ENCODE data around the gene CTCF. TPM values are rescaled to one million over a fixed set of nuclear protein-coding genes. Genes with fewer than 3 reads are reported as not detected.

CTCF gene
- total and polyA plus RNA-seq, 12 donors = 11.9 to 31.0 (median 23.8) TPM

- Histone ChIP-seq H3K36me3 (peaks cover 0 to 21% (median 0%) of the 10 kb centered on the region in 9 donors), H3K27me3 (no peaks in the 10 kb centered on the region), H3K4me3 (no peak overlapping the region), H3K27ac (no peak overlapping the region), H3K9me3 (no peaks in the 10 kb centered on the region), H3K4me1 (peaks cover 0 to 24% (median 10%) of the 10 kb centered on the region in 9 donors)
- WGBS, 2 donors = 84 to 92% methylated on average over 5 of the region's 5 CpGs
- no peak for ATAC-seq
- TF ChIP-seq, protein P1, sequence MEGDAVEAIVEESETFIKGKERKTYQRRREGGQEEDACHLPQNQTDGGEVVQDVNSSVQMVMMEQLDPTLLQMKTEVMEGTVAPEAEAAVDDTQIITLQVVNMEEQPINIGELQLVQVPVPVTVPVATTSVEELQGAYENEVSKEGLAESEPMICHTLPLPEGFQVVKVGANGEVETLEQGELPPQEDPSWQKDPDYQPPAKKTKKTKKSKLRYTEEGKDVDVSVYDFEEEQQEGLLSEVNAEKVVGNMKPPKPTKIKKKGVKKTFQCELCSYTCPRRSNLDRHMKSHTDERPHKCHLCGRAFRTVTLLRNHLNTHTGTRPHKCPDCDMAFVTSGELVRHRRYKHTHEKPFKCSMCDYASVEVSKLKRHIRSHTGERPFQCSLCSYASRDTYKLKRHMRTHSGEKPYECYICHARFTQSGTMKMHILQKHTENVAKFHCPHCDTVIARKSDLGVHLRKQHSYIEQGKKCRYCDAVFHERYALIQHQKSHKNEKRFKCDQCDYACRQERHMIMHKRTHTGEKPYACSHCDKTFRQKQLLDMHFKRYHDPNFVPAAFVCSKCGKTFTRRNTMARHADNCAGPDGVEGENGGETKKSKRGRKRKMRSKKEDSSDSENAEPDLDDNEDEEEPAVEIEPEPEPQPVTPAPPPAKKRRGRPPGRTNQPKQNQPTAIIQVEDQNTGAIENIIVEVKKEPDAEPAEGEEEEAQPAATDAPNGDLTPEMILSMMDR (IDR thresholded peaks at IDR 0.05) = no peak
- DNase-seq = no peak
- intact Hi-C loops (cut with DNase I) = no loop called here
Observed at GRCh38 chr16:67594256-67594915, 32.1 kb downstream of the CTCF start.

DNA sequence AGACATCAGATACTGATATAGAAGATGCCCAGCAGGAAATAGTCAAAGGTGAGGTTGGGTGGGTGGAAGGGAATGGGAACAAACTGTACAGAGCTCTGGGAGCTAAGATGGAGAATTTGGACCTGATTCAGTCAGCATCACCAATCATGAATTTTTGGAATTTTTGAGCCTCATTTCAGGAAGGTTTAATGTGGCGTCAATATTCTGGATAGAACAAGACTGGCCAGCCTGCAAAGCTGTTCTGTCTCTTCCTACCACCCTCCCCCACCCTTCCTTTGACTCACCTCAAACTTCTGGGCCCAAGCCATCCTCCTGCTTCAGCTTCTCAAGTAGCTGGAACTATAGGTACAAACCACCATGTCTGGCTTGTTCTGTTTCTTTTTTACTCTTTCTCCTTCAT is 32.6 kb downstream of the CTCF start:
- WGBS, 2 donors = 74 to 75% methylated on average over 1 of the region's 1 CpG
- Histone ChIP-seq H3K4me3 (no peak overlapping the region), H3K36me3 (peaks cover 0 to 21% (median 0%) of the 10 kb centered on the region in 9 donors), H3K27me3 (no peaks in the 10 kb centered on the region), H3K9me3 (no peaks in the 10 kb centered on the region), H3K27ac (no peak overlapping the region), H3K4me1 (peaks cover 0 to 24% (median 10%) of the 10 kb centered on the region in 9 donors)
- no peak for DNase-seq
- intact Hi-C loops (cut with DNase I) = no loop called here
- TF ChIP-seq, protein P1 (IDR thresholded peaks at IDR 0.05) = no peak
- peak in 1 of 8 donors; percentile 35 for ATAC-seq

DNA sequence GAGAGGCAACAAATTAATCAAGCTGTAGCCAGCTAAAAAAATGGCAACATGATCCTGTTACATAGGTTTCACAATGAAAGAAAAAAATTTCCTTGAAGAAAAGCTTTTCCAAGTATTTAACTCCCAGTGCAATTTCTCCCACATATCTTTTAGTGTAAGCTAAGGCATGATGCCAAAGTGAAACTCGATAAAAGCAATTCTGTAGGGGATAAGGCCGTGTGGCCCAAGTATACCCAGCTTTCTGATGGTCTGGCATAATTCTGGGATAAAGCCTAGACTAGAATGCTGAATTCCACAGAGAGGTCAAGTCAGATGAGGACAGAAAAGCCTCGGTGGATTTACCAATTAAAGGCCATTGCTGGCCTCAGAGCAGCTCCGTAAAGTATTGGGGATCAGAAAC is 36.2 kb downstream of the CTCF start:
- H3K27ac ChIP-seq = no peak overlapping the region
- H3K27me3 ChIP-seq = no peaks in the 10 kb centered on the region
- TF ChIP-seq, protein P1 (IDR thresholded peaks at IDR 0.05) = no peak
- peaks cover 0 to 35% (median 19%) of the 10 kb centered on the region in 9 donors for H3K4me1 ChIP-seq
- ATAC-seq (no peak), DNase-seq (no peak)
- H3K9me3 ChIP-seq = no peaks in the 10 kb centered on the region
- peaks cover 0 to 14% (median 0%) of the 10 kb centered on the region in 9 donors for H3K36me3 ChIP-seq
- intact Hi-C loops (cut with DNase I) = no loop called here
- H3K4me3 ChIP-seq = no peak overlapping the region
- 58 to 67% methylated on average over 4 of the region's 4 CpGs for WGBS, 2 donors

- Histone ChIP-seq H3K36me3 (peaks cover 0 to 8% (median under 1%) of the 10 kb centered on the region in 9 donors), H3K4me1 (peaks cover 0 to 23% (median 6%) of the 10 kb centered on the region in 9 donors), H3K27ac (no peak overlapping the region), H3K4me3 (no peak overlapping the region), H3K27me3 (no peaks in the 10 kb centered on the region), H3K9me3 (no peaks in the 10 kb centered on the region)
- 74 to 76% methylated on average over 3 of the region's 3 CpGs for WGBS, 2 donors
- DNase-seq (no peak), ATAC-seq (no peak)
- intact Hi-C loops (cut with DNase I) = no loop called here
- TF ChIP-seq, protein P1 (IDR thresholded peaks at IDR 0.05) = no peak
Observed at GRCh38 chr16:67605641-67606040, 43.3 kb downstream of the CTCF start.
